ENCODE measurements around the gene NTF4. TPM values are rescaled to one million over a fixed set of nuclear protein-coding genes. Genes with fewer than 3 reads are reported as not detected.

NTF4 gene
- total RNA-seq, 1 experiment from 2014 or later, result not detected

DNA sequence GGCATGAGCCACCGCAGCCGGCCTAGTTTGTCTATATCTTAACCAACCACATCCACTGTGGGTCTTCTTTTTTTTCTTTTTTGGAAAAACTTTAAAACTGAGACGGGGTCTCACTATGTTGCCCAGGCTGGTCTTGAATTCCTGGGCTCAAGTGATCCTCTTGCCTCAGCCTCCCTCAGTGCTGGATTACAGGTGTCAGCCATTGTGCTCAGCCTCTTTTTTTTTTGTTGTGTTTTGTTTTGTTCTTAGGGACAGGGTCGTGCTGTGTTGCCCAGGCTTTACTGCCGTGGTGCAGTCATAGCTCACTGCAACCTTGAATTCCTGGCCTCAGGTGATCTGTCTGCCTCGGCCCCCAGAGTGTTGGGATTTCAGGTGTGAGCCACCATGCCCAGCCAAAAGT is 28.1 kb upstream of the NTF4 start:
- no peak for DNase-seq (ENCODE audit: extremely low read depth, low read depth)

DNA sequence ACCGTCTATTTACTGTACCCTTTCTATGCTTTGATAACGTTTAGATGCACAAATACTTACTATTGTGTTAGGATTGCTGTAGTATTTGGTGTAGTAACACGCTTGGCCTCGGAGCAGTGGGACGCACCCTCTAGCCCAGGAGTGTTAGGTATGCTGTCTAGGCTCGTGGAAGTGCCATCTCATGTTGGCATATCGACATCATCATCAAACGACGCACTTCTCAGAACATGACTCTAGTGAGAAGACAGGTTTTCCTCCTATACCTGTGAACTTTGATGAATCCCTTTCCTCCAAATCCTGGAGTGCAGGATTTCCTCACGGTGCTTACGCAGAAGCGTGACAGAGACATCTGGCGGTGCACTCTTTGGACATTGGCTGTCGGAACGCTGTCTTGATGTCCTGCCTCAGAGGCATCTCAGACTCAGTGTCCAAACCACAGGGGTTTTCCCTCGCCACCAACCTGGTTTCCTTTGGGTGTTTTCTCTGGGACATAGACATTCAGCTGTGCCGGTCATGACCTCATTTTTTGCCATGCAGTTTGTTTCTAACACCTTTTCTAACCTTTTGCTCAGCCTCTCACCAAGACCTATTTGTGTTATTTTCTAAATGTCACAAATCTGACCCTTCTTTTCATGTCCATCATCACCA is 26.9 kb upstream of the NTF4 start:
- DNase-seq (ENCODE audit: extremely low read depth, low read depth), result no peak

DNA sequence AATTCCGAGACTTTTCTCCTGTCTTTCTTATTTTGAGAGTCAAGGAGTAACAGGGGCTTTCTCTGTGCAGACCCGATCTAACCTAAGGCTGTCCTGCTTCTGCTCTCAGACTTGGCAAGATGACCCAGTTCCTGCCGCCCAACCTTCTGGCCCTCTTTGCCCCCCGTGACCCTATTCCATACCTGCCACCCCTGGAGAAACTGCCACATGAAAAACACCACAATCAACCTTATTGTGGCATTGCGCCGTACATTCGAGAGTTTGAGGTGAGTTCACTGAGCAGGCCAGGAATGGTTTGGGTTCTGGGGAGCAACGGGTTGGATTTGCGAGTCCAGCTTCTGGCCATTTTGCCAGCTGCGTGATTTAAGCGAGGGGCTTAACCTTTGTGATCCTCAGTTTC is 21.7 kb upstream of the NTF4 start:
- no peak for DNase-seq (ENCODE audit: extremely low read depth, low read depth)

DNA sequence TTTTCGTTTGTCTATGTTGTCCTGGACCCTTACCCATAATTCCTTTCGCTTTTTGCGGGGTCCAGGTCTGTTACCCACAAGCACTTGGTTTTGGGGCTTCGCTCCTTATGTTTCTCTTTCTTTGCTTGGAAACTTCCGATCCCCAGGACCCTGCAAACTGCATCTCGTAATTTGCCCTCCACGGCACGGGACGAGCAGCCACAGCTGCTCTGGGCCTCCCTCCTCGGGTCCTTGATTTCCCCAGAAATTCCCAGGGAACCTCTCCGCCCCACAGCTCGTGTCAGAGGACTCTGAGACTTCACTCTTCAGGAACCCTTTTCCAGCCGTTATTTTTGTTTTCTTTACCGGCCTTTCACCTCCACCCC is 21.2 kb upstream of the NTF4 start:
- no peak for DNase-seq (ENCODE audit: extremely low read depth, low read depth)

DNA sequence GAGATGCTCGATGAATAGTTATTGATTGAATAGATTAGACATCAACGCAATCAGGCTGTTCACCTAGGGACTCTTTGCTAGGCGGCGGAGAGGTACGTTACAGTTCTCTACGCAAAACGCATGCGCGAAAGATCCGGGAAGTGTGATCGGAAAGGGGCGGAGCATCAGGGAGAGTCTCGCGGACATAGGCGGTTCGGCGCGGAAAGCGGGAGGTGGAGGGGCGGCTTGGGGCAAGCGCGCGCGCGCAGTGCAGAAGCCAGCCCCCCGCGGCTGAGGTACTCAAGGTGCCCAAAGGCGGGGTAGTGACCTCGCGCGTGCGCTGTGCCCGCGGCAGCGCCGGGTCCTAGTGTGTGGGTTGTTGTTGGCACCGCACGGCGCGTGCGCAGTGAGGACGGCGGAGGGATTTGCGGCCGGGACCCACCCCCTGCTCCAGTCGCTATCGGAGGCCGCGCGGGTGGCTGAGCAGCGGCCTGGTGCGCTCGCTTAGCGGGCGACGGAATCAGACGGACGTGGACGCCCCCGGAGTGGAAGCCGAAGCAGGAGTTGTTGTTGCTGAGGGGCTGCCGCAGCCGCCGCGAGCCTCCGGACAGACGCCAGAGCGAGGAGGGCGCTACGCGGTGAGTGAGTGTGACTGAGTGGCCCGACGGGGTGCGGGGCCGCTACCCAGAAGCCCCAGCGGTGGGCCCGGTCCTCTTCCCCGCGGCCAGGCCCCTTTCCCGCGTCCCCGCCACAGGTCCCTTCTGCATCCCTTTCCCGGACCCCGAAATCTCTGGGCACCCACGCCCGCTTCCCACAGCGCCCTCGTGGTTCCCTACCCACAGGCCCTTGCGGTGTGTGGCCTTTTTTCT is 20.6 kb upstream of the NTF4 start, which contains the start of gene SNRNP70:
TSS of gene SNRNP70 (plus strand) at position 432 of the 848 bp plus-strand sequence. CDS start 964 bp downstream, outside the sequence.
- DNase-seq (ENCODE audit: extremely low read depth, low read depth), result peak; percentile 96

DNA sequence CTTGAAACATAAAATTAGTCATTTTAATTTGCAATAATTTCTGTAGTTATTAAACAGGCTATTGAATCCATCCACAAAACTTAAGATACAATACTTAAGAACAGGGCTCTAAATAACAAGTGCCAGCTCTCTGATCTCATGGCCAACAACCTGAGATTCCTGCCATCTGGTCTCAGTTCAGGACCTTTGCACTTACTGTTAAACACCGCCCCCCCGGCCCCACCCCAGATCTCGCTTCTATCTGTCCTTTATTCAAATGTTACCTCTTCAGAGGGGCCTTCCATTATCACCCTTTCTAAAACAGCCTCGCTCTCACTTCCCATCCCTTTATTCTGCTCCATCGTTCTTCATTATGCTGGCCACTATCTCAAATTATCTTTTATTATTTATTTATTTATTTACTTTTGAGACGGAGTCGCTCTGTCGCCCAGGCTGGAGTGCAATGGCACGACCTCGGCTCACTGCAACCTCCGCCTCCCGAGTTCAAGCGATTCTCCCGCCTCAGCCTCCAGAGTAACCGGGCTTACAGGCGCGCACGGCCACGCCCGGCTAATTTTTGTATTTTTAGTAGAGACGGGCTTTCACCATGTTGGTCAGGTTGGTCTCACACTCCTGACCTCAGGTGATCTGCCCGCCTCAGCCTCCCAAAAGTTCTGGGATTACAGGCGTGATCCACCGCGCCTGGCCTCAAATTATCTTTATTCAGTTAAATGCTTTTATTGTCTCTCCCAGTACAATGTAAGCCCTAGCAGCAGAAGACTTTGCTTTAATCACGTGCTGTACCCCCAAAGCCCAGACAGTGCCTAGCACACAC is 19.8 kb upstream of the NTF4 start:
- DNase-seq (ENCODE audit: extremely low read depth, low read depth), result no peak

DNA sequence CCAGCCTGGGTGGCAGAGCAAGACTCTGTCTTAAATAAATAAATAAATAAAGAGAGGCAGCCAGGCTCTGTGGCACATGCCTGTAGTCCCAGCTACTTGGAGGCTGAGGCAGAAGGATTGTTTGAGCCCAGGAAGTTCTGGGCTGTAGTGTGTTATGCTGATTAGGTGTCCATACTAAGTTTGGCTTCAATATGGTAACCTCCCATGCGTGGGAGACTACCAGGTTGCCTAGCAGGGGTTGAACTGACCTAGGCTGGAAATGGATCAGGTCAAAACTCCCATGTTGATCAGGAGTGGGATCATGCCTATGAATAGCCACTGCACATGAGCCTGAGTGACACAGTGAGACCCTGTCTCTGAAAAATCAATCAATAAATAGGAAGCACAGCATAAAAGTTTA is 16.7 kb upstream of the NTF4 start:
- no peak for DNase-seq (ENCODE audit: extremely low read depth, low read depth)

DNA sequence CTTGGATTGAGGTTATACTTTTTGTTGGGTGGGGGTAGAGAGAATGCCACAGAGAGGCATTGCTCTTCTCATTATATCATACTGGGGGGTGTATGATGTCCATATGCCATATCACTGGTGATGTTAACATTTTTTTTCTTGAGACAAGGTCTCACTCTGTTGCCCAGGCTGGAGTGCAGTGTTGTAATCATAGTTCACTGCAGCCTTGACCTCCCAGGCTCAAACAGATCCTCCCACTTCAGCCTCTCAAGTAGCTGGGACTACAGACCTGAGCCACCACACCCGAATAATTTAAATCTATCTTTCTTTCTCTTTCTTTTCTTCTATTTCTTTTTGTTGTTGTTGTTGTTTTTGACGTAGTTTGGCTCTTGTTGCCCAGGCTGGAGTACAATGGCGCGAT is 15.8 kb upstream of the NTF4 start:
- no peak for DNase-seq (ENCODE audit: extremely low read depth, low read depth)

DNA sequence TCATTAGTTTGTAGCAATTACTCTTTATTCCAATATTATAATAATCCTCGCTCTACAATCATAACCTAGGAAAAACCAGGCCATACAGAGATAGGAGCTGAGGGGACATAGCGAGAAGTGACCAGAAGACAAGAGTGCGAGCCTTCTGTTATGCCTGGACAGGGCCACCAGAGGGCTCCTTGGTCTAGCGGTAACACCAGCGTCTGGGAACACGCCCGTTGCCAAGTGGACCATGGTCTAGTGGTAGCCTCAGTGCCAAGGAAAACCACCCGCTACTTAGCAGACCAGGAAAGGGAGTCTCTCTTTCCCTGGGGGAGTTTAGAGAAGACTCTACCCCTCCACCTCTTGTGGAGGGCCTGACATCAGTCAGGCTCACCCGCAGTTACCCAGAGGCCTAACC is 10.3 kb upstream of the NTF4 start:
- peak; percentile 47 for DNase-seq (ENCODE audit: extremely low read depth, low read depth)

DNA sequence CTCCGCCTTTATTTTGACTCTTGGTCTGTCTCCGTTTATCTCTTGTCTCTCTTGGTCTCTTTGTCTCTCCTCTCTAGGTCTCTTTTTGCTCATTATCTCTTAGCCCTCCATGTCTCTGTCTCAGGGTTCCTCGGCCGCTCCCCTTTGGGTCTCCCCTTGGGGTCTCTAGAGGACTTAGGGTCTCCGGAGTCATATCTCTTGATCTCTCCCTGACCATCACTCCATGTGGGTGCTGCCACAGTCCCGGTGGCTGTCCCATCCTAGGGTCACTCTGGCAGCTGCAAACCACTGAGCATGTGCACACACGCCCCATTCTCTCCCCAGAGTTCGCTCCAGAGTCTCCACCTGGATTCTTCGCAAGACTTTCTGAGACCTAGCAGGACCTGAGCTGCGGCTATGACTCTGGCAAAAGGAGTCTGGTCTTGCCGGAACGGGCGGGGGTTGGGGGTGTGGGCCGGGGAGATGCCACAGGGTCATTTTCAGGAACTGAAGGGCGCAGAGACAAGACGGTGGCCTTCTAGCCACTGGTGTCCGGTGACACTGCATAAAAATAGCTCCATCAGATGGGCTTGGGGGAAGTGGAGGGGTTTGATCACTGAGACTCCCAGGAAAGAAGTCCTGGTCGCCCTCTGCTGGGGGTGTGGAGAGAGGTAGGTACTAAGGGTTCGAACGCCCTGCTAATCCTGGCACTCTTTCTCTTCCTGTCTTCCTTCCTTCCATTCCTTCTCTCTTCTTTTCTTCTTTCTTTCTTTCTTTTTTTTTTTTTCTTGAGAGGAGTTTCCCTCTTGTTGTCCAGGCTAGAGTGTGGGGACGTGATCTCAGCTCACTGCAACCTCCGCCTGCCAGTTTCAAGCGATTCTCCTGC is 9.1 kb upstream of the NTF4 start:
- no peak for DNase-seq (ENCODE audit: extremely low read depth, low read depth)

DNA sequence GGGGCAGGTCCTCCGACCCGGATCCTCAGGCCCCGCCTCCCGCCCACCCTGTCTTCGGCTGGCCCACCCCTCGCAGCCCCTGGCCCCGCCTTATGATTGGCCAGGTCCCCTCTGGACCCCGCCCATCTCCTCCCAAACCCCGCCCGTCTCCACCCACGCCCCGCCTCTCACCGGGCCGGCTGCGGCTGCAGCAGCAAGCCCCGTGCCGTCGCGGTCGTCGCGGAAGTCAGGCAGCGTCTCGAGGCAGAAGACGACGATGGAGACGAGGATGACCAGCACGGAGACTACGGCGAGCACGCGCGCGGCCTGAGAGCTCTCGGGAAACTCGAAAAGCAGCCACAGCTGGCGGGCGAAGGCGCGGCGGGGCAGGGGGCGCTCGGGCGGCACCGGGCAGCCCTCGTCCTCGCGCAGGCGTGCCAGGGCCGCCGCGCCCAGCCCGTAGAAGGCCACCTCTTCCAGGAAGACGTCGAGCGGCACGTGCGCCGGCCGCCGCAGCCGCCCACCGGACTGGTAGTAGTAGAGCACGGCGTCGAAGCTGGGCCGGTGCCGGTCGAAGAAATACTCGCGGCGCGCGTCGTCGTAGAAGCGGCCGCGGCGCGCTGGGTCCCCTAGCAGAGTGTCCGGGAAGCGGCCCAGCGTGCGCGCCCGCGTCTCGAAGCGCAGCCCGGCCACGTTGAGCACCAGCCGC is 7.4 kb upstream of the NTF4 start:
- no peak for DNase-seq (ENCODE audit: extremely low read depth, low read depth)

DNA sequence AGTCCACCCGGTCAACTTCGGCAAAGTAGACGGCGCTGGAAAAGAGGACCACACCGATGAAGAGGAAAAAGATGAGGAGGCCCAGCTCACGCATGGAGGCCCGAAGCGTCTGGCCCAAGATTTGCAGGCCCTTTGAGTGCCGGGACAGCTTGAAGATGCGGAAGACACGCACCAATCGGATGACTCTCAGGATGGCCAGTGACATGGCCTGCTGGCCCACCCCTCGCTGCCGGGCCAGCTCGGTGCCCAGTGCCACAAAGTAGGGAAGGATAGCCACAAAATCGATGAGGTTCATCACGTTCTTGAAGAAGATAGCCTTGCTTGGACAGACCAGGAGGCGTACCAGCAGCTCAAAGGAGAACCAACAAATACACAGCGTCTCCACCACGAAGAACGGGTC is 5.8 kb upstream of the NTF4 start:
- no peak for DNase-seq (ENCODE audit: extremely low read depth, low read depth)

DNA sequence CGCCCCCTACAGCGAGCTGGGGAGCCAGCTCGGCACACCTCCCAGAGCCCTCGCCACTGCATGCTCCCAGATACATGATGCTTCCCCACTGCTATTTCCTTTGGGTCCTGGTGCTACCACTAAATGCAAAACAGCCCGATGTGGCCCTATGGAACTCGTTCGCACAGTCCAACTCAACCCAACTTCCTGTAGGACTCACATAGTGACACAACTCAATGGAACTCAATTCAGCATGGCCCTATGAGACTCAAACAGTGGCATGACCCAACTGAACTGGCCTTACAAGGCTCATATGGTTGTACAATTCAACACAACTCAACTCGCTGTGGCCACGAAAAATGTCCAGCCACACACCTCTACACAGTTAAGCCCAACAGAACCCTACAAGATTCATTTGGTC is 4.4 kb upstream of the NTF4 start:
- no peak for DNase-seq (ENCODE audit: extremely low read depth, low read depth)

DNA sequence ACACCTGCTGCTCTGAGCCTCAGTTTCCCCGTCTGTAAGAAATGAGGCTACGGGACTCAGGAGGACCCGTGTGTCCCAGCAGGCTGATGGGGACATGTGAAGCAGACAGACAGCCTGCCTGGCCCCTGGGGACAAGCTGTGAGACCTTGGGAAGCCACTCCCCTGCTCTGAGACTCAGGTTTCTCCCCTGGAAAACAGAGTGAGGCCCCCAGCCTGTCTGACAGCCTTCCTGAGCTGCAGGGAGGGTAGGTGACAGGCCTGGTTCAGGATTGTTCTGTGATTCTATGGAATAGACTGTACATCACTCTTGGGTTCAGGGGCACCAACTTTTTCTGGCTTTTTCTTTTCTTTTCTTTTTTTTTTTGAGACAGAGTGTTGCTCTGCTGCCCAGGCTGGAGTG is 2.9 kb upstream of the NTF4 start:
- DNase-seq (ENCODE audit: extremely low read depth, low read depth), result no peak

DNA sequence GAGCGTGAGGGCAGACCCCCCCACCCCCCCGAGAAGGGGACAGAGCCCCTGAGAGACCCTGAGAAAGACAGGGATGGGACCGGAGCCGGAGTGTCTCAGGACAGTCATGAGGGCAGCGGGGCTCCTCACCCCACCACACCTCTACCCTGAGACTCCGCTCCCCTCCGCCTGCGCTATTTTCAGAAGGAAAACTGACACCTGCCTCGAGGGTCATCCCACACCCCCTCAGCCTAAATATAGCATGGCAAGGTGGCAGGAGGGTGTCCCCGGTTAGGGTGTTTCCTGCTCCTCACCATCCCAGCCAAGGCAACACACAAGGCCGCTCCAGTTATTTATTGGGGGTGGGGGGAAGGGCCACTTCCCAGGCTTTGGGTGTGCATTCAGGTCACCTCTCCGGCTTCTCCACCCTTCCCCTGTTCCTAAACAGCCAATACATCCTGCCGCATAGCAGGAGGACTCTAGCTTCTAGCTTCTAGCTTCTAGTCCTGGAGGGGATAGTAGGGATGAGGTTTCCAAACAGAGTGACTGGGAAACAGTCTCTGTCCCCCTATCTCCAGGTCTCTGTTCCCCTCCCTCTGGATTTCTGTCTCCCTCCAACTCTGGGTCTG is 1.4 kb upstream of the NTF4 start:
- DNase-seq (ENCODE audit: extremely low read depth, low read depth), result no peak

DNA sequence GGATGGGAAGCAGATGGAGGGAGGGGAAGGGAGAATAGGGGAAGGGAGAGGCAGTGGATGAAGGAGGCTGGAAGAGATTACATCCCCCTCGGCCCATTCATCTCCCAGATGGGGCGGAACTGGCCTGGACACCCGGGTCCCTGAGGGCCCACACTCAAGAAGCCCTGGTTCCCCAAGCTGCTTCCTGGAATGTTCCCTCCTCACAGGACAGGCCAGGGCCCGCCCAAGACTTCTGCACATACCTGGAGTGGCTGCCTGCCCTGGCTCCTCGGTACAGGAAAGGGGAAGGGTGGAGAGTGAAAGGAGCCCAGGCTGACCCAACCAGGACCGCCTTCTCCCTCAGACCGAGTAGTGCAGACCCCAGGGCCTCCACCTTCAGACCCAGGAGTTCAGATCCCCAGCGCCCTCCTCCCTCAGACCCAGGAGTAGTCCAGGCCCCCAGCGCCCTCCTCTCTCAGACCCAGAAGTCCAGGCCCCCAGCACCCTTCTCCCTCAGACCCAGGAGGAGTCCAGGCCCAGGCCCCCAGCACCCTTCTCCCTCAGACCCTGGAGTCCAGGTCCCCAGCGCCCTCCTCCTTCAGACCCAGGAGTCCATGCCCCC is 489 bp downstream of the NTF4 start:
- DNase-seq (ENCODE audit: extremely low read depth, low read depth), result no peak

DNA sequence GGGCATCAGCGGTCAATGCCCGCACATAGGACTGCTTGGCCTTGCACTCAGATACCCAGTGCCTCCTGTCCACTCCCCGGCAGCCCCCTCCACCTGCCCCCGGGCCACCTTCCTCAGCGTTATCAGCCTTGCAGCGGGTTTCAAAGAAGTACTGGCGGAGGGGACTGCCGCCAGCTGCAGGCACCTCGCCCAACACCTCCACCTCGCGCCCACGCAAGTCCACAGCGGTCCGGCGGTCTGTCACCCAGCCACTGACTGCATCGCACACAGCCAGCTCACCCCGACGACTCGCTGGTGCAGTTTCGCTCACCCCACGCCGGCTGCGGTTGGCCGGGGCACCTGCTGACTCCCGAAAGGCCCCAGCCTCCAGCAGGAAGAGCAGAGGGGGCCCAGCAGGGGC is 3.2 kb downstream of the NTF4 start:
- DNase-seq (ENCODE audit: extremely low read depth, low read depth), result no peak

DNA sequence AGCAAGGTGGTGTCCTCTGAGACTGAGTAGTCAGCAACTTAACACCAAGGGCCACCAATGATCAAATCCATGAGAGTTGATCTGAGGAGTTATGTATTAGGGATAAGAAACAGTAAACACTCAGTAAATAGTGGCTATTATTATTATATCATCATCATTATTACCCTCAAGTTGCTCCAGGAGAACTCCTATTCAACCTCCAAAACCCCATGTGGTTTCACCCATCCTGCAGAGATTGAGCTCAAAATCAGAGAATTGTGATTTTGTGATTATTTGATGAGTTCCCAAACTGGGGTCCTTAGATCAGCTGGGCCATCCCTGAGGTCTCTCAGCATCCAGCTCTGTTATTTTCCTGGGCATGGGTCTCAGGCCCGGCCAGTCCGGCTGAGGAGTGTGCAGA is 3.6 kb downstream of the NTF4 start:
- DNase-seq (ENCODE audit: extremely low read depth, low read depth), result no peak

DNA sequence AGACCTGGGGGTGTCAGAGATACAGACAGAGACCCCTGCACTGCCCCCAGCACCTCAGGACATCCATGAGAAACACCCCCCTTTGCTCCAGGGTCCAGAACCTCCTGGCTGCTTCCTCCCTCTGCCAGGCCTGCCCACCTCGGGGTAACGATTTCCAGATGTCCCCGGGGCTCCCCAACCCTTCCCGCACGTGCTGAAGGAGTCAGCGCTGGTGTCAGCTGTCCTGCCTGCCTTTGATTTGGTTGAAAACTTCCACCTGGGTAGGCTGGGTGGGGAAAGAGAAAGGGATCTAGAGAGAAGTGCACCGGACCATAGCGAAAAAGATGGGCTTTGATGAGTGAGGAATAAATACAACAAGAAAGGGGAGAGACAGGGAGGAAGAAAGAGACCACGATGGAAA is 5.6 kb downstream of the NTF4 start:
- DNase-seq (ENCODE audit: extremely low read depth, low read depth), result no peak

All from NCI-H460 (cell line).